Hepatocyte (in vitro differentiated cells): ENCODE measurements around the gene FGGY. TPM values are rescaled to one million over a fixed set of nuclear protein-coding genes. Genes with fewer than 3 reads are reported as not detected.

Experiments
- DNase-seq: peaks from one replicate; pipeline ENCODE4 v3.0.0-alpha.2; 2016; ENCODE audit warnings: low spot score
- H2AFZ ChIP-seq: fragments of 200-600 bp; sonication (generic); 2 replicates; pipeline ENCODE4 v1.6.0; 2016; ENCODE audit warnings: antibody characterized with exemption, mild to moderate bottlenecking
- H3K27ac ChIP-seq: fragments of 200-600 bp; sonication (generic); 2 replicates; pipeline ENCODE4 v1.5.1; 2016; ENCODE audit warnings: mild to moderate bottlenecking
- H3K27me3 ChIP-seq: fragments of 200-600 bp; sonication (generic); 2 replicates; pipeline ENCODE4 v1.6.1; 2016
- H3K36me3 ChIP-seq: fragments of 200-600 bp; sonication (generic); replicated peaks from 2 replicates; pipeline ENCODE4 v1.5.1; 2016; ENCODE audit warnings: low read depth; ENCODE audit not compliant: insufficient read depth
- H3K4me1 ChIP-seq: fragments of 200-600 bp; sonication (generic); 2 replicates; pipeline ENCODE4 v1.5.1; 2016; ENCODE audit warnings: mild to moderate bottlenecking, moderate library complexity; ENCODE audit not compliant: insufficient read depth
- H3K4me2 ChIP-seq: fragments of 200-600 bp; sonication (generic); 2 replicates; pipeline ENCODE4 v1.6.0; 2016
- H3K4me3 ChIP-seq: fragments of 200-600 bp; sonication (generic); 2 replicates; pipeline ENCODE4 v1.5.1; 2016; ENCODE audit warnings: mild to moderate bottlenecking
- H3K79me2 ChIP-seq: fragments of 200-600 bp; sonication (generic); 2 replicates; pipeline ENCODE4 v1.6.0; 2017; ENCODE audit warnings: mild to moderate bottlenecking
- H3K9me2 ChIP-seq: fragments of 200-600 bp; sonication (generic); replicated peaks from 2 replicates; pipeline ENCODE4 v1.6.0; 2017; ENCODE audit warnings: mild to moderate bottlenecking; ENCODE audit not compliant: insufficient read depth
- H3K9me3 ChIP-seq: fragments of 200-600 bp; sonication (generic); 2 replicates; pipeline ENCODE4 v1.5.1; 2016; ENCODE audit warnings: low read depth, mild to moderate bottlenecking
- H4K20me1 ChIP-seq: fragments of 200-600 bp; sonication (generic); 2 replicates; pipeline ENCODE4 v1.6.0; 2016; ENCODE audit warnings: mild to moderate bottlenecking; ENCODE audit not compliant: insufficient read depth, poor library complexity, severe bottlenecking
- EZH2 ChIP-seq: fragments of 200-600 bp; sonication (generic); IDR thresholded peaks from 2 replicates; pipeline ENCODE4 v1.6.1; 2016; ENCODE audit warnings: antibody characterized with exemption, mild to moderate bottlenecking, borderline replicate concordance
- EZH2phosphoT487 ChIP-seq: fragments of 200-600 bp; sonication (generic); IDR thresholded peaks from one replicate; pipeline ENCODE4 v1.6.1; 2018; ENCODE audit warnings: antibody characterized with exemption, mild to moderate bottlenecking, low read depth, moderate library complexity; ENCODE audit not compliant: unreplicated experiment, severe bottlenecking
- WGBS: methylation state at CpG from one replicate; pipeline ENCODE4 v1.1.6; 2016; ENCODE audit warnings: low lambda C conversion rate; ENCODE audit errors: missing lambda C conversion rate; 5-methylcytosine and 5-hydroxymethylcytosine counted together
- polyA plus RNA-seq: library from polyadenylated mRNA; unstranded; fragments of >200 nt; fragmentation: Nextera tagmentation; extraction: Ambion mirVana; gene quantifications from 2 replicates; pipeline ENCODE4 v1.2.1, GENCODE V29; 2016
- total RNA-seq: library from RNA; depleted of rRNA; stranded (reverse); fragments of >200 nt; gene quantifications from 2 replicates; pipeline ENCODE4 v1.2.3, GENCODE V29; 2014
- TF ChIP-seq, protein P1 (sequence below): fragments of 200-600 bp; sonication (generic); IDR thresholded peaks from 2 replicates; pipeline ENCODE4 v1.5.1; 2016; ENCODE audit warnings: antibody characterized with exemption, mild to moderate bottlenecking; ENCODE audit not compliant: poor library complexity

Gene FGGY
- total and polyA plus RNA-seq, 2 experiments from 2014 or later, result 18.0 to 20.6 TPM

DNA sequence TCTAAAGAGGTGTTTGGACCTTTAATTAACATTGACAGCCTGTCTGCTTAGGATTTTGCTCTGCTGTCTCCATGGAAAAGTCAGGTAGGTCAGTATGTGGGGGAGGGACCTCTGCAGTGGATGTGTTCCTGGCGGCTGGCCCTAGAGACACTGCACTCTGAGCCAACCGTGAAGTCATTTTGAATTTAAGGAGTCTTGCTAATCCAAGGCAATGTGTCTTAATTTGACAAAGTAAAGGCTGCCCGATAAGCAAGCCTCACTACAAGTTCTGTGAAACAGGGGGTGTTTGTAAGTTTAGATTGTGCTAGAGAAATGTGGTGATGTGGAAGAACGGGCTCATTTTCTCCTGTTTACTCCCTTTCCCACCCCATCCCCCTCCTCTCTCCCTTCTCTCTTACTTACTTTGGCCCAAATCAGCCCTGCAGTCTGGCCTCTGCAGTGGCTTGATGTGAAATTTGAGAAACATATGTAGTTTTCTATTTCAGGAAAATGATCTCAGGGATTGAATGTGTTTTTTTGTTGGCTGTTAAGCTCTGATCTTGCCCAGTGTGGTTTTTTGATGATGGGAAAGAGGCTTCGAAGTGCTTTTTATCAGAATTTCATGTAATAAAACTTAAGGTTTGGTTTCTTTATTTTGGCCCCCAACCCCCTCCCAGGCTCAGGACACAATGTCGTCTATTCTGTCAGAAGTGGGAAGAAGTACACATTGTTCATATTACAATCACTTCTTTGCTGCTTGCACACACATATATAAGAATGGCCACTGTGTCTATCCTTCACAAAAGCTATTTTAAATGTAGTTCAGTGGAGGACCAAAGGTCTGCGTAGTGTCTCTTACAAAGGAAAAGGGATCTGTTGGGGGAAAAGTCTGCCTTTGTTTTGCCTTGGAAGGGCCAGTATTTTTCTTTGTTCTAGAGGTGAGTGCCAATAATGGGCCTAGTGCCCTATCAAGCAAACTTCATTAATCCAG lies 96.6 kb downstream of the FGGY start:
- H3K4me2 ChIP-seq, result peak overlapping the region; percentile 41
- WGBS, result 31% methylated on average over 7 of the region's 7 CpGs
- H3K27ac ChIP-seq, result peak overlapping the region; percentile 95
- no peaks in the 10 kb centered on the region for H3K9me2 ChIP-seq
- H3K79me2 ChIP-seq, result no peaks in the 10 kb centered on the region
- H4K20me1 ChIP-seq, result no peaks in the 10 kb centered on the region
- peak; percentile 83 for DNase-seq
- H3K4me3 ChIP-seq, result no peak overlapping the region
- H3K4me1 ChIP-seq, result peaks cover 36% of the 10 kb centered on the region
- peak overlapping the region; percentile 7 for H2AFZ ChIP-seq
- H3K9me3 ChIP-seq, result no peaks in the 10 kb centered on the region
- H3K36me3 ChIP-seq, result no peaks in the 10 kb centered on the region
- no peaks in the 10 kb centered on the region for H3K27me3 ChIP-seq
- TF ChIP-seq EZH2phosphoT487, result no peak

DNA sequence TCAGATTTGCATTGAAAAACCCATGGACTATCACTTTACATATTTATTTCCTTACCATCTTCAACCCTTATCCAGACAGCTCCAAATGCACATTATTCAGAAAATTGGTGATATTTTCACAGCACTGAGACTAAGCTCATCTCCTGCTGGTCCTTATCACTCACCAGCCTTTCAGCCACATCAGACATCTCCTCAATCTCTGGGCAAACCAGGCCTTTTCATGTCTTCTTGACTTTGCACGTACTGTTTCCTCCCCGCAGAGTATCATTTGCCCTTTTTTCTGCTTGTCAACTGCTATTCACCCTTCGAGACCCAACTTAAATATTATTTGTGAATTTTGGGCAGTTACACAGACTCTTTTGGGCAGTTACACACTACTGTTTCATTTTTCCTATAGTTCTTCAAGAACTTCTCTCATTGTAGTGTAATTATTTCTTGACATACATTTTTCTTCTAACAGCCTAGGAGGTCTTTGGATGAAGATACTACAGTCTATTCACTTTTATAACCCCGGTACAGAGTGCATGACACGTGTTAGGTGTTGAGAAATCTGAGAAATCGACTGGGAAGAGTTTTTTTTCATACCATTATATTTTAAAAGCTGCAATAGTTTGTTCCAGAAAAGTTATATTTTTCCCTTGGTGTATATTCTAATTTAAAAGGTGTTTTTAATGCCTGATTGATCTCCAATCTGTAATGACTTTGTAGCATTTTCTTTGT lies 98.0 kb downstream of the FGGY start:
- Histone ChIP-seq H3K36me3 (no peaks in the 10 kb centered on the region), H4K20me1 (no peaks in the 10 kb centered on the region), H3K4me2 (peak overlapping the region; percentile 41), H3K27me3 (no peaks in the 10 kb centered on the region), H3K4me1 (peaks cover 36% of the 10 kb centered on the region), H3K27ac (peak overlapping the region; percentile 95), H3K4me3 (no peak overlapping the region), H3K9me3 (no peaks in the 10 kb centered on the region), H3K9me2 (no peaks in the 10 kb centered on the region), H3K79me2 (no peaks in the 10 kb centered on the region), H2AFZ (no peak overlapping the region)
- no peak for DNase-seq
- WGBS, result 82% methylated on average over 6 of the region's 6 CpGs
- TF ChIP-seq EZH2 (no peak), EZH2phosphoT487 (no peak)
- TF ChIP-seq, protein P1, sequence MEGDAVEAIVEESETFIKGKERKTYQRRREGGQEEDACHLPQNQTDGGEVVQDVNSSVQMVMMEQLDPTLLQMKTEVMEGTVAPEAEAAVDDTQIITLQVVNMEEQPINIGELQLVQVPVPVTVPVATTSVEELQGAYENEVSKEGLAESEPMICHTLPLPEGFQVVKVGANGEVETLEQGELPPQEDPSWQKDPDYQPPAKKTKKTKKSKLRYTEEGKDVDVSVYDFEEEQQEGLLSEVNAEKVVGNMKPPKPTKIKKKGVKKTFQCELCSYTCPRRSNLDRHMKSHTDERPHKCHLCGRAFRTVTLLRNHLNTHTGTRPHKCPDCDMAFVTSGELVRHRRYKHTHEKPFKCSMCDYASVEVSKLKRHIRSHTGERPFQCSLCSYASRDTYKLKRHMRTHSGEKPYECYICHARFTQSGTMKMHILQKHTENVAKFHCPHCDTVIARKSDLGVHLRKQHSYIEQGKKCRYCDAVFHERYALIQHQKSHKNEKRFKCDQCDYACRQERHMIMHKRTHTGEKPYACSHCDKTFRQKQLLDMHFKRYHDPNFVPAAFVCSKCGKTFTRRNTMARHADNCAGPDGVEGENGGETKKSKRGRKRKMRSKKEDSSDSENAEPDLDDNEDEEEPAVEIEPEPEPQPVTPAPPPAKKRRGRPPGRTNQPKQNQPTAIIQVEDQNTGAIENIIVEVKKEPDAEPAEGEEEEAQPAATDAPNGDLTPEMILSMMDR, result no peak

DNA sequence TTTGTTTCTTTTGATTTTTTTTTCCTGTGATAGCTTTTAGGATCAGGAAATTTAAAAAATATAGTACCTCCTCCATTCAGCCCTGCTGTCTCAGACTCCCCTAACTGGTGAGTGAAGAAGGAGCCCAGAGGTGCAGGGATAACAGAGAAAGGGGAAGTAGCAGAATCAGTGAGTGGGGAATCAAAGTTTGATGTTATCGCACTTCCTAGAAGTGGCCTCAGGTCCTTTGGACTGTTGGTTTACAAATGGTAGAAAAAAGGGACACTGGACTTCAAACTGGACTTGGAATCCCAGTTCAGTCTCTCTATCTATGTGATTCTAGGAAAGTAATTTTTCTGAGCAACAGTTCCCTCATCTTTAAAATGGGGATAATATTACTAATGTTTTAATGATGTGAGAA lies 99.5 kb downstream of the FGGY start:
- Histone ChIP-seq H3K4me2 (no peak overlapping the region), H3K9me3 (no peaks in the 10 kb centered on the region), H3K4me1 (peaks cover 36% of the 10 kb centered on the region), H4K20me1 (no peaks in the 10 kb centered on the region), H3K36me3 (no peaks in the 10 kb centered on the region), H3K27ac (no peak overlapping the region), H2AFZ (no peak overlapping the region), H3K4me3 (no peak overlapping the region), H3K79me2 (no peaks in the 10 kb centered on the region), H3K27me3 (no peaks in the 10 kb centered on the region), H3K9me2 (no peaks in the 10 kb centered on the region)
- 96% methylated on average over 1 of the region's 1 CpG for WGBS
- TF ChIP-seq, protein P1, result no peak
- TF ChIP-seq EZH2 (no peak), EZH2phosphoT487 (no peak)
- DNase-seq, result no peak

DNA sequence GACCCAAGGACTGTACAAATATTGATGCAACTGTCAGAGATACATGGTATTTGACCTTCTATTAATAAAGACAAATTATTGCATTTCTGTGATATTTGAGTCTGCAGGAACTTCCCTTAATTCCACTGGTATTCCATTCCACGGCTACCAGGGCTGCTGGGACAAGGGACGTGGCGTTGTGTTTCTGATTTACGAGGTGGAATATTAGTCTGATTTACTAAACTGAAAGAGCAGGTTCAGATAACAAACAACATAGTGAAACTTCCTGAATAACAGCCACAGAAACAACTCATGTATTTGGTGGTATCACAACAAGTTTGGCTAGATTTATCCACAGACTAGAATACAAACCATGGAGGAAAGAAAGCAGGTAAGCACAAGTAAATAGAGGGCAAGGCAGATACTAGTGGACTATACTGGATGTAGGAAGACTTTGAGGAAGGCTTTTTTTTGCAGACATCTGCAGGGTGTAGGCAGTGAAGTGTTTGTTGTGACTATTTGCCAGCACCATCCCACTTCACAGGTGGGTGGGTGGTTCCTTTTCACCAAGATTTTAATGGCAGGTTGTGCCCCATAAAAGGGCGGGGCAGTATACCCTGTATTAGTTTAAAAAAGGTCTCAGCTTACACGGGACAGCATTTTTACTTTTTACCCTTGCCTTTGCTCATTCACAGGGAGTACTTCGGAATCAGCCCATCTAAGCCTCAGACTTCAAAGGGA lies 100.4 kb downstream of the FGGY start:
- Histone ChIP-seq H3K4me2 (no peak overlapping the region), H3K27ac (no peak overlapping the region), H3K9me3 (no peaks in the 10 kb centered on the region), H3K27me3 (no peaks in the 10 kb centered on the region), H3K4me1 (peaks cover 32% of the 10 kb centered on the region), H3K9me2 (no peaks in the 10 kb centered on the region), H4K20me1 (no peaks in the 10 kb centered on the region), H3K36me3 (no peaks in the 10 kb centered on the region), H2AFZ (no peak overlapping the region), H3K4me3 (no peak overlapping the region), H3K79me2 (no peaks in the 10 kb centered on the region)
- TF ChIP-seq EZH2, result no peak
- TF ChIP-seq, protein P1, result no peak
- no peak for DNase-seq
- WGBS, result 52% methylated on average over 7 of the region's 7 CpGs
